ENCODE measurements around the gene SLC38A10.

Gene SLC38A10

DNA sequence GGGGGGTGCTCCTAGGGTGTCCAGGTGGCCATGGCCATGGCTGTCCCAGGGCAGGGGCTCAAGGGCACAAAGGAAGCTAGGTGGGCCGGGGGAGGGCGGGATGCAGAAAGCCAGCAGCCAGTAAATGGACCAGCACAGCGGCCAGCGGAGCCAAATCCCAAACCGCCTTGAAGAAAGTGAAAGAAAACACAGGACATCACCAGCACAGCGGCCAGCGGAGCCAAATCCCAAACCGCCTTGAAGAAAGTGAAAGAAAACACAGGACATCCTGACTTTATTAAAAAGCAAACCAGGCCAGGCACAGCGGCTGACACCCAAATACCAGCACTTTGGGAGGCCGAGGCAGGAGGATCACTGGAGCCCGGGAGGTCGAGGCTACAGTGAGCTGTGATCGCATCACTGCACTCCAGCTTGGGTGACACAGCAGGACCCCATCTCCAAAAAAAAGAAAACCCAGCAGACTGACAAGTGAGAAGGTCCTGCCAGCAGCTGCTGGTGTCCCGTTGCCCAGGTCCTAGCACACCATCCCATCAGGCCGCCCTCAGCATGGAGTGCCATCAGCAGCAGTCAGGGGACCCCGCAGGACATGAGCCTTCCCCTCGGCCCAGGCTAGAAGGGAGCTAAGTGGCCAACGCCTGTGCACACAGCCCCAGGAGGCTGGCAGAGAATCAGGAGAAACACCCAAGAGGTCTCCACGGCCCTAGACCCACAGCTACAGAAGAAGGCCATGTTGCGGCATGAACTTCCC lies 17.0 kb downstream of the SLC38A10 start:
- H3K4me3 ChIP-seq (replicated peaks in 1 of 2; ENCODE audit: low read depth in 2 of 2, low read length in 2 of 2): no peak overlapping the region
- DNase-seq (ENCODE audit: low read depth in 2 of 2): no peak
- TF ChIP-seq, protein P1, sequence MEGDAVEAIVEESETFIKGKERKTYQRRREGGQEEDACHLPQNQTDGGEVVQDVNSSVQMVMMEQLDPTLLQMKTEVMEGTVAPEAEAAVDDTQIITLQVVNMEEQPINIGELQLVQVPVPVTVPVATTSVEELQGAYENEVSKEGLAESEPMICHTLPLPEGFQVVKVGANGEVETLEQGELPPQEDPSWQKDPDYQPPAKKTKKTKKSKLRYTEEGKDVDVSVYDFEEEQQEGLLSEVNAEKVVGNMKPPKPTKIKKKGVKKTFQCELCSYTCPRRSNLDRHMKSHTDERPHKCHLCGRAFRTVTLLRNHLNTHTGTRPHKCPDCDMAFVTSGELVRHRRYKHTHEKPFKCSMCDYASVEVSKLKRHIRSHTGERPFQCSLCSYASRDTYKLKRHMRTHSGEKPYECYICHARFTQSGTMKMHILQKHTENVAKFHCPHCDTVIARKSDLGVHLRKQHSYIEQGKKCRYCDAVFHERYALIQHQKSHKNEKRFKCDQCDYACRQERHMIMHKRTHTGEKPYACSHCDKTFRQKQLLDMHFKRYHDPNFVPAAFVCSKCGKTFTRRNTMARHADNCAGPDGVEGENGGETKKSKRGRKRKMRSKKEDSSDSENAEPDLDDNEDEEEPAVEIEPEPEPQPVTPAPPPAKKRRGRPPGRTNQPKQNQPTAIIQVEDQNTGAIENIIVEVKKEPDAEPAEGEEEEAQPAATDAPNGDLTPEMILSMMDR (IDR thresholded peaks at IDR 0.05; ENCODE audit: low read depth, low read length): no peak

- TF ChIP-seq, protein P1 (IDR thresholded peaks at IDR 0.05; ENCODE audit: low read depth, low read length): no peak
- H3K4me3 ChIP-seq (replicated peaks in 1 of 2; ENCODE audit: low read depth in 2 of 2, low read length in 2 of 2): no peak overlapping the region
- peak in 1 of 2 donors; percentile 26 for DNase-seq (ENCODE audit: low read depth in 2 of 2)
These were observed 17.7 kb downstream of the SLC38A10 start for GRCh38 chr17:81277421-81277820.

- no peak for DNase-seq (ENCODE audit: low read depth in 2 of 2)
- no peak overlapping the region for H3K4me3 ChIP-seq (replicated peaks in 1 of 2; ENCODE audit: low read depth in 2 of 2, low read length in 2 of 2)
- TF ChIP-seq, protein P1 (IDR thresholded peaks at IDR 0.05; ENCODE audit: low read depth, low read length): no peak
These were observed 18.3 kb downstream of the SLC38A10 start for GRCh38 chr17:81276781-81277180.

GRCh38 chr17:81274471-81274855 lies 20.6 kb downstream of the SLC38A10 start:
- TF ChIP-seq, protein P1 (IDR thresholded peaks at IDR 0.05; ENCODE audit: low read depth, low read length): no peak
- H3K4me3 ChIP-seq (replicated peaks in 1 of 2; ENCODE audit: low read depth in 2 of 2, low read length in 2 of 2): no peak overlapping the region
- no peak for DNase-seq (ENCODE audit: low read depth in 2 of 2)

GRCh38 chr17:81273698-81274470 lies 21.2 kb downstream of the SLC38A10 start:
- H3K4me3 ChIP-seq (replicated peaks in 1 of 2; ENCODE audit: low read depth in 2 of 2, low read length in 2 of 2): no peak overlapping the region
- DNase-seq (ENCODE audit: low read depth in 2 of 2): no peak
- TF ChIP-seq, protein P1 (IDR thresholded peaks at IDR 0.05; ENCODE audit: low read depth, low read length): no peak

- no peak for DNase-seq (ENCODE audit: low read depth in 2 of 2)
- TF ChIP-seq, protein P1 (IDR thresholded peaks at IDR 0.05; ENCODE audit: low read depth, low read length): no peak
- H3K4me3 ChIP-seq (replicated peaks in 1 of 2; ENCODE audit: low read depth in 2 of 2, low read length in 2 of 2): no peak overlapping the region
These were observed 22.5 kb downstream of the SLC38A10 start for GRCh38 chr17:81272616-81273015.
